GM19463 (cell line): ENCODE data around the gene EDA.
"Not testable (repeated sequence)": the region's sequence is repeated elsewhere in the genome, so short reads cannot be mapped to it uniquely, and the experiment has no call there.

Experiments used
- ATAC-seq: cut with Tn5 transposase; IDR thresholded peaks from one replicate; pipeline ENCODE4 v1.9.1; 2021; ENCODE audit warnings: mild to moderate bottlenecking, moderate library complexity; ENCODE audit not compliant: unreplicated experiment

EDA gene

DNA sequence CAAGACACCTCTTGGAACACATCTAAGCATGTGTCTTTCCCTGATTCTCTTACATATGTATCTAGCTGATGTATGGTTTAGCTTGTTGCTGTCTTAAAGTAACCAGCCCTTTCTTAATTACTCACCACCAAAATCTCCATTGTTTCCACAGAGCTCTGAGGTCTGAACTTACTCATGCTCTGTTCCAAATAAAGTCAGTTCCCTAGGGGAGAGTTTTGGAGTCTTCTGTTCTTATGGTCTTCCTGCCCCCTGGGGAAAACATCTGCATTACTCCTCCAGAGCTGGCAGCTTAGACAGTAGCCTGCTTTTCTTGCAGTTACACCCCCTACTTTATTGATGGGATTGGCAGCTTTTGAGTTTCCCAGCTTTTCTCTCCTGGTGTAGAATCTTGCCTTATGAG lies 125.8 kb downstream of the EDA start:
- no peak for ATAC-seq

DNA sequence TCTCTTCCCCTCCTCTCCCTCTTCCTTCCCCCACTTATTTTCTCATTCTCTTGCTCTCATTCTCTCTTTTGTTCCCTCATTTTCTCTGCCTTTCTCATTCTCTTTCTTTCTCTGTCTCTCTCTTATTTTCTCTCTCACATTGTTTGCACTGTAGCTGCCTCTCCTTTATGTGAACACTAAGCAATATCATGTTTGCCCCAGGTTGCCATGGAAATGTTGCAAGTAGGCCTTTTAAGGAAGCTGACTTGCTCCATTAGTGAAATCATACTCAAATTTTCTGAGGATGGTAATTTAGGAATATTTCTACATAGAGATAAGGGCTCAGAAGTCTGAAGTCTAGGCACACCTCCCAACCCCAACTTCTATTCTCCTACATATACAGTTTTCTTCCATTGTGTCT lies 130.1 kb downstream of the EDA start:
- ATAC-seq: no peak

DNA sequence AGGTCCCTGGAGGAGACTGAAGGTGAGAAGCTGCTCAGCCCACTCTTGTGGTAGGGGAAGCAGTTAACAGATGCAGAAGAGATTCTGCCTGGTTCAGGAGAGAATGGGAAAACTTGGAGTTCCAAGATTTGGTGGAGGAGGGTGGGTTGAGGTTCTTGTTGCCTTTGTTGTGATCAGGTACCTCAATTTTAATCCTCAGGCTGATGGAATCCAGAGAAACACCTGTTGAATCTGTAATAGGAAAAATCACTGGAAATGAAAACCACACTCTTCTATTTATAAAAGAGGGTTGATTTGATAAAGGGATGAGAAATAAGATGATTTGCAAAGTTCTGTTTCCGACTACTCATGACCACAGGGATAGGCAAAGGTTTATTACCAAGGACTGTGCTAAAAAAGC lies 132.1 kb downstream of the EDA start:
- ATAC-seq: no peak

DNA sequence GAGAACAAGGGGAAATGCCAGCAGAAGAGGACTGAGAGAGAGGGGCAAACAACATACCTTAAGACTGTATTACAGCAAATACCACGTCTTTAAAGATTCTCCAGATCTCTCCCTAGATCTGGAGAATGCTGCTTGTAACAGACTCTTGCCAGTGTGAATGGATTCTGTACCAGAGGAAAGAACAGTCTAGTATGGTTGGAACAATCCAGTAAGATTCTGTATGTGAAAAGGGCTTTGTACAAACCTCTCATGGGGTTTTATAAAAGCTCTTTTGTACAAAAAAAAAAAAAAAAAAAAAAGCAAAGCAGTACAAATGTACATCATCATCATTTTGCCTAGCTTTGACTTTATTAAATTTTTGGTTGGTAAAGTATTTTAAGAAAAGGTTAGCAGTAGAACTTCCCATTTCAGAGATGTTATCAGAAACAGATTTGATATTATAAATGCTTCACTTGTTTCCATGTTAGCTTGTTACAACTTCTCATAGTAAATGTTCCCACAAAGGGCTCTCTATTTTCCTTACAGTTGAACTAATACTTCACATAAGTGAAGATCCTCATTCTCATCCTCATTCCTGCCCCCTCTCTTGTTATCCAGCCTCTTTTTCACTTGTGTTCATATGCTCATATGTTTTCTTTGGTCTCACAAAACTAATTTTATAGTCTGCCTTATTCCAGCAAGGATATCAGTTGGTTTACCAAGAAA lies 144.2 kb downstream of the EDA start:
- no peak for ATAC-seq

DNA sequence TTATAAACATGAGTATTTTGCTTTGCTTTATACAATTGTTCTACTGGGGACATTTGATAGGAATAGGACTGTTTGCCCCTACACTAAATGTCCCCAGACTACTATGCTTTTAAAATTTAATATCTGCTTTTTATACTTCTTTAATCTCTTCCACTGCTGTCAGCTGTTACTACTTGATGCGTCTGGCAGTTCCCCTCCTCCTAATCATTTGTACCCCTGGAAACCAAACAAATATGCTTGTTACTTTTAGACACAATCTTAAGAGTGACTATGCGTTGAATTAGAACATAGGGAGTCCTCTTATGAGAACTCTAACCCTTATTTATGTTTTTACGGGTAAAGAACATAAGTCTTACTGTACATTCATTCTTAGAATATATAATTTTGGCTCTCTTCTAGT lies 145.7 kb downstream of the EDA start:
- ATAC-seq: no peak

DNA sequence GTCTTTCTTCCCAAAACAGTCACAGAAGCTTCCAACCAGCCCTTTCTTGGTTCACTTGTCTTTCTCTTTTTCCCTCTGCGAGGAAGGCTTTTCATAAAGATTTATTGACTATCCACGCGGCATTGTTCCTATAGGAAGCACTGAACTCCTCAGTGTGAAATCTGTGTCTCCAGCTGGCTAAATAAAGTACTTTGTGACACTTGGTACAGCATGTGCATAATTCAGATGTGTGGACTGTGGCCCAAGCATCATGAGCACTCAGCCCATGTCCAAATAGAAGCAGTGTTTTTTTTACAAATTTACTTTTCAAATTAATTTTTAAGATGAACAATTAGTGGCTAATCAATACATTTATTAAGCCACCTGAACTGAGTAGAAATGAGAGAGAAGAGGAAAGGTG lies 146.4 kb downstream of the EDA start:
- no peak for ATAC-seq

DNA sequence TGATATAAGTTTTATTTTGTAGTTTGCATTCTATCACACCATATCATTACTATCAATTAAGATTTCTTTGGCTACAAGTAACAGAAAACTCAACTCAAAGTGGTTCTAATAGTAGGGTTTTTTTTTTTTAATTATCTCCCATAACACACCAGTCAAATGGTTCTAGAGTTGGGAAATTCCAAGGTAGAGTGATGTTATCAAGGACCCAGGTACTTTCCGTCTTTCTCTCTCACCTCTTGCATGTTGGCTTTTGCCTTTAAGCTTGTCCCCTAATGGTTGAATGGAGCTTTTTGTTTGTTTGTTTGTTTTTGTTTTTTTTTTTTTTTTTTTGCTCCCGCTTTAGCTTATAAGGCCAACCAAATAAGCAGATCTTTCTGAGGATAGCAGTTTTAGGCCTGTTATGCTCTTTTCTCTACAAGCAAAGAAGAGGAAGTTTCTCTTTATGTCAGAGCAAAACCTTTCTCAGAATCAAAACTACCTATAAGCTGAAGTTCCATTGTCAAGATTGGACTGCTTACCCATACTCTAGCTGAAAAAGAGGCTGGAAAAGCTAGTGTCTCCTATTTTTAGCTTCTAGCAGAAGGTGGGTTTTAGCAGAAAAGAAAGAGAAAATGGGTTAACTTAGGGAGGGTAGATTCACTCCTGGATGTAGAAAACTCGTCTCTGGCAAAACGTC lies 177.5 kb downstream of the EDA start:
- ATAC-seq: no peak

DNA sequence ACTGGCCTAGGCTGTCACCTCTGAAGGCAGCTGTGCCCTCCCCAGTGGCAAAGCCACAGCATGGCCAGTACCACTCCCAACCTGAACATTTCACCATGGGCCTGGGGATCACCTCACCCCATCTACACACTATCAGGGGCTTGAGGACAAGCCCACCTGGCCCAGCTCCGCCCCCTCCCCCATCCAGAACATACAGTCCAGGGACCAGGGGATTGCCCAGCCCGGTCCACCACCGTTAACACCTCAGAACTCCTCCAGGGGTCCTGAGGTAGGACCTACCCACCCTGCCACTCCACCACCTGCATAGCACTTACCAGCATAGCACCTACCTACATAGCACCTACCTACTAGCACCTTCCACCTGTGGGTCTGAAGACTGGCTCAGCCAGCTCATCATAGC lies 179.8 kb downstream of the EDA start:
- no peak for ATAC-seq

DNA sequence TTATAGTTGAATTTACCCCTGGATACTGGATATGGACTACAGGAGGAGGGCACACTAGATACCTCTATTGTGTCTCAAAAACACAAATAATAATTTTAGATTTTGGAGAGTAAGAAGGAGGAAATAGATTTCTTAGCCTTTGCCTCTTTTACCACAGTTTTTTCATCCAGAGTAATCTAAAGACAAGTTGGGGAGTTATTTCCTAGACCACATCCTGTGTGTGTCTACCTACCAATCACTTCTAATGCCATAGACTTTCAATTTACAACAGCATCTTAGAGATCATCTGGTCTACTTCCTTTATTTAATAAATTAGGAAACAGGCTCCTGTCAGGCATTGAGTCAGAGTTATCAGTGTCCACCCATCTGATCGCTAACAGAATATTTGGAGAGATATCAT lies 191.5 kb downstream of the EDA start:
- ATAC-seq: no peak

DNA sequence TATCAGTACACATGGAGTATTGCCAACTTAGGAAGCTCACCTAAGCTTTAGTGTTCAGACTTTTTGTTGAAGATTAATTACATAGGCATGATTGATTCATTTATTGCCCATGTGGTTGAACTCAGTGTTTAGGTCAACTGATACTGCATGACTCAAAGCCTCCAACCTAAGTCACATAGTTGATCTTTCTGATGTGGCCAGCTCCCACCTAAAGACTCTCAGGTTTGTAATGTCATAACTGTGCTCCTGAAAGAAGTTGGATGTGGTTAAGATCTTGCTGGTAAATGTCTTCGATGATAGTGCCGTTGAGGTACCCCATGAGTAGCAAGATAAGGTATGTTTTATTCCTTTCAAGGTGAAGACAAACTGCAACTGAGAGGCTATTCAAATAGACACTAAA lies 192.5 kb downstream of the EDA start:
- ATAC-seq: no peak

DNA sequence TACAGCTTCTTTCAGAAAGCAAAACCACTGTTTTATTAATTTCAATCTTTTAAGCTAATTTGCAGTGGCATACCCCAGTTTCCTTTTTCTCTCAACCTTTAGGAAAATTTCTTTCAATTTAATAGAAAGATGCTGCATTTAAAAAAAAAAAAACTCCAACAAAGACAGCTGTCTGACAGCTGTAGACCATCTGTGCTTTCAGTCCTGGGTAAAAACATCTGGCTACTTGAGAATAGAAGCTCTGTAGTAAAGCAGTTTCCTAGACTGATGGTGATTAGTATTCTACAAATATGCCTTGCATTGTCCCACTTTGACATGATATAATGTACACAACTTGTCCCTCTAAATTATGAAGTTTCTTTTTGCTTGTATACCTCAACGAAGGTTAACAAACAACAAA lies 197.8 kb downstream of the EDA start:
- no peak for ATAC-seq

DNA sequence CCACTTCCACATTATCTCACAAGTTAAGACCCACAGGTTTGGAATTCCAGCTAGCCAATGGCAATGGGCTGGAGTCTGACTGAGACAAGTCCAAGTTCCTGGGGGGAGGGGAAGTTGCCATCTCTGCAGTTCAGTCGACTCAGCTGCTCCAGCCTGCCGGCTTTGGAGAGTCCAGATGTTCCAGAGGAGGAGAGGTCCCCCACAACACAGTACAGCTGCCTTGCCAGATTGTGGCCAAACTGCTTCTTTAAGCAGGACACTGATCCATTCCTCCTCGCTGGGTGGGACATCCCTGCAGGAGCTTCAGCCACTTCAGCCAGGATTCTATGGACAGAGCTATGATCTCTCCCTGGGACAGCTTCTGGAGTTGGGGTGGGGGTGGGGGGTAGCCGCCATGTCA lies 199.2 kb downstream of the EDA start:
- ATAC-seq: no peak

DNA sequence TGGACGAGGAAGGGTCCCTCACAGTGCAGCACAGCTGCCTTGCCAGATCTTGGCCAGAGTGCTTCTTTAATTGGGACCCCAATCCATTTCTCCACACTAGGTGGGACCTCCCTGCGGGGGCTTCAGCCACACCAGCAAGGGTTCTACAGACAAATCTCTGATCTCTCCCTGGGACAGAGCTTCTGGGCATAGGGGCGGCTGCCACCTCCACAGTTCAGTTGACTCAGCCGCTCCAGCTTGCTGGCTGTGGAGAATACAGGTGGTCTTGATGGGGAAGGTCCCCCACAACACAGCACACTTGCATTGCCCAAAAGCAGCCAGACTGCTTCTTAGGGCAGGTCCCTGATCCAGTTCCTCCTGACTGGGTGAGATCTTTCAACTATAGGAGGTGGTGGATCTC lies 199.6 kb downstream of the EDA start:
- no peak for ATAC-seq

DNA sequence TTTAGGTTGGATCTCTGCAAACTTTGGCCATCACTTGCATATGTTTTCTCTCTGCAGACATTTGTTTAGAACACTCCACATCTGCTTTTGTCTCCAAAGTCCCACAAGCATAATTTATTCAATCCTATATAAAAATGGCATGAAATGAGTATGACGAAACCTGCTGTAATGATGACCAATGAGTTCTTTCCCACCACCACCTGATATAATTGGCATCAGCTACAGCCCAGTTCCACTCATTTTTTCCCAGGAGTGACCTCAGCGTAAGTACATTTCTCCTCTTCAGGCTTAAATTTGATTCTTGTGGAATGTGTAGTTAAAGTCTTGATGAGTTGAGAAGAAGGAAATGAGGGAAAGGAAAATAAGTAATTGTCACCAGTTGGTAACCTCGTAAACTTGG lies 228.7 kb downstream of the EDA start:
- ATAC-seq: no peak

DNA sequence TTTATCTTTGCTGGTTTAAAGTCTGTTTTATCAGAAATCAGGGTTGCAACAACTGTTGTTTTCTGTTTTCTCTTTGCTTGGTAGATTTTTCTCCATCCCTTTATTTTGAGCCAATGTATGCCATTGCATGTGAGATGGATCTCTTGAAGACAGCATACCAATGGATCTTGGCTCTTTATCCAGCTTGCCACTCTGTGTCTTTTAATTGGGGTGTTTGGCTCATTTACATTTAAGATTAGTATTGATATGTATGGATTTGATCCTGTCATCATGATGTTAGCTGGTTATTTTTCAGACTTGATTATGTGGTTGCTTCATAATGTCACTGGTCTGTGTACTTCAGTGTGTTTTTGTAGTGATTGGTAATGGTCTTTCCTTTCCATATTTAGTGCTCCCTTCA lies 244.1 kb downstream of the EDA start:
- not testable (repeated sequence) for ATAC-seq

DNA sequence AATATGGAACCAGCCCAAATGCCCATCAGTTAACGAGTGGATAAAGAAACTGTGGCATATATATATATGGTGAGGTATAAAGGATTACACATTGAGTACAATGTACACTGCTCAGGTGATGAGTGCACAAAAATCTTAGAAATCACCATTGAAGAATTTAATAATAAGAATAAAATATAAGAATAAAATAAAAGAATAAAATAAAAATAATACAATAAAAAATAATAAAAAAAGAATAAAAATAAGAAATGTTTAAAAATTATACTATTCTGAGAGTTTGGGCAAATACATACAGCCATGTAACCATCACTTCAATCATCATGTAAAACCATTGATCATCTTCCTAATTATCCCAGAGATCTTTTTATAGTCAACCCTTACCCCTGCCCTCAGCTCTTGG lies 260.3 kb downstream of the EDA start:
- ATAC-seq: no peak

DNA sequence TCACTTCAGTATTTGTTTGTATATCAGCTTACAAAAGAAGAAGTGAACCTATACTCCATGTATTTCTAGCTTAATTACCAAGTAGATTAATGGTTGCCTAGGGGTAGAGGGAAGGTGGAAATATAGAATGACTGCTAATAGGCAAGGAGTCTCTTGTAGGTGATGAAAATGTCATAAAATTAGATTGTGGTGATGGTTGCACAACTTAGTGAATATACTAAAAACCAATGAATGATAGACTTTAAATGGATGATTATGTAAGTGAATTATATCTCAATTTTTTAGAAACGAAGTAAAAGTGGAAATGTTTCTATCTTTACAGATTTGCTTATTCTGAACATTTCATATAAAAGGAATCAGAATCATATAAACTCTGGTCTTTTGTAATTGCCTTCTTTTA lies 268.3 kb downstream of the EDA start:
- ATAC-seq: no peak

DNA sequence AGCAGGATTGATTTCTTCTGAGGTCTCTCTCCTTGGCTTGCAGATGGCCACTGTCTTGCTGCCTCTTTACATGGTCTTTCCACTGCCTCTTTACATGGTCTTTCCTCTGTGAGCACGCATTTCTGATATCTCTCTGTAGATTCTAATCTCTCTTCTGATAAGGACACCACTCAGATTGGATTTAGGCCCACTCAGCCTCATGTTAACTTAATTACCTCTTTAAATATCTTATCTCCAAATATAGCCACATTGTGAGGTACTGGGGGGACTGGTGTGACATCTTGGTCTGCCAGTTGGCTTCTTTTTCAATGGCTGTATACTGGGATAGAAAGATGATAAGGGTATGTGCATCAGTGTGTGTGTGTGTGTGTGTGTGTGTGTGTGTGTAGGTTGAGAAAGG lies 280.1 kb downstream of the EDA start:
- ATAC-seq: no peak

DNA sequence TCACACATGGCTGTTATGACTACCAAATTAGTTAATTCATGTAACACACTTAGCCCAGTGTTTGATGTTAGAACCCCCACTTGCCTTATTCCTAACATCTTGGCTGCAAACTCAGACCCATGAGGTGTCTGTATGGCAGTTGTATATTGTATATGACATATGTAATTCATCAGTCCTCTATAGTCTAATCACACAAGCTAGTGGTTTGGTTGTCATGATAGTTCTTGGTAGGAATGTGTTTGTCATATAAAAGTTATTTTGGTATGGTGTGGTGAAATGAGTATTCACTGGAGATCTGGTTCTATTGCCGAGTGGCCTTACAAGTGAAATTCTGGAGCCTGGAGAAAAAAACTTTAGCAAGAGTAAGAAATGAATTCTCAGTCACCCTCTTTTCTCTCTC lies 284.6 kb downstream of the EDA start:
- no peak for ATAC-seq

DNA sequence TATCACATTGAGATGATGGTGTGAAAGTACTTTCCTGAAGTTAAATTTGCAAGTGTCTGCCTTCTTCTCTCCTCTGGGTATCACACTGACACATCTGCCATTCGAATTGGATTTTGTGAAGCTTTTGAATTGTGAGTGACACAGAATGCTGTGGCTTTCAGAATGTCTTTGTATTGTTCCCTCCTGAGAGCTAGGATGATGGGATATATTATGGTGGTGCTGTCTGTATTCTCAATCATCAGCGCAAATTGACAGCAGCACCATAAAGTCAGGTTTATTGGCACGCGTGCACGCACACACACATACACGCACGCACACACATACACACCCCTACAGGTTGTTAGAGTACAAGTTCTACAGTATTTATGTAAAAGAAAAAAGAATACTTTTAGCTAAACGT lies 290.5 kb downstream of the EDA start:
- ATAC-seq: no peak

DNA sequence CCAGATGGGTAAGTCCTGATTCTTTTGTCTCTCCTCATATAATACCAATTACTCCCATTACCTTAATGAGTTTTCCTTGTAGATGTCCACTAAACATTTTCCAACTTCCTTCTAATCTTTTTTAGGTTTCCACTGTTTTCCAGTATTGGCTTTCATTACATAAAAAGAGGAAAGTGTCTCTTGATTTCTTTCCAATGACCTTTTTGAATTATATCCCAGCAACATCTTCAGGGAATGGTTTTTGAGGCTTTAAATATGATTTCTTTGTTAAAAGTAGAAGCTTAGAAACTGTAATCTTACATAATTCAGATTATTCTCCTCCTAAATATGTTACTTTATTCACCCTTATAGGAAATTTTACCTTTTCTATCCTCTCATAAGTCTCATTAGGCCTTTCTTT lies 298.9 kb downstream of the EDA start:
- no peak for ATAC-seq

DNA sequence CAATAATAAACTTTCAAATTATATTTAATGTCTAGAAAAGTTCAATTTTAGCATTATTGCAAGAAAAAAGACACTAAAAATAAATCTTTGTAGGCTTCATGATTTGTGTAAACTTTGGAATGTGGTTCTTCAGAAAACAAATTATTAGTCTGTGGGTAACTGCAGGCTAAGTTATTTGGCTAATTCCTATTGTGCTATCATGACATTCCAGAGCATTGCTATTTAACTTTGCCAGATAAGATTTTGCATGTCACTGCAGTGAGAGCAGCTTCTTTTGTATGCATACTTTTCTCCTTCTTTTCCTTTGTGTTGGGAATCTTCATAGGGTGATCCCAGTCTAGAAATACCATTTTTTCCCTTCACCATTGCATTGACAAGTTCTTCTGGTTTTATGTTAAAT lies 303.8 kb downstream of the EDA start:
- no peak for ATAC-seq

DNA sequence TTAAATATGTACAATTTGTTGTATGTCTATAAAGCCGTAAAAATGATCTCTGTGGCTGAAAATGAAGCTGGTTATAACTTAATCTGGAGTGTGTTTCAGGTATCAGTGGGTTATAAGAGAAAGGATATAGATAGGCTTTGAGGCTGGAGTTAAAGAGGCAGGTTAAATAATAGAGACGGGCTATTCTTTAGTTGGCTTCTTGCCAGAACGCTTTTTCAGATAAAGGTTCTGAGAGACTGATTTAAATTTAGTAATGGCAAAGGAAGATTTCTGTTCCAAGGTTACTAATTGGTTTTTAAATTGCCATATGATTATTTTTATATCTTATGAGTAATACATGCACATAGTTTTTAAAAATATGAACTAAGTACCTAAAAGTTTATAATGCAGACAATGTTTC lies 316.4 kb downstream of the EDA start:
- ATAC-seq: no peak
